Measurements from ENCODE around the gene TNFSF10.
A peak's percentile ranks its signal among the peaks of the same experiment; 100 is the strongest.

The TNFSF10 gene

GRCh38 chr3:172552607-172553006, 29.4 kb upstream of the TNFSF10 start:
- H3K4me3 ChIP-seq (ENCODE audit: low read length): no peak overlapping the region
- TF ChIP-seq CTCF (conservative IDR thresholded peaks at IDR 0.05; ENCODE audit: low read length): no peak
- no peak for DNase-seq (ENCODE audit: low read depth)

- no peak for TF ChIP-seq CTCF (conservative IDR thresholded peaks at IDR 0.05; ENCODE audit: low read length)
- no peak for DNase-seq (ENCODE audit: low read depth)
- H3K4me3 ChIP-seq (ENCODE audit: low read length): no peak overlapping the region
Measured at GRCh38 chr3:172551874-172552273, 28.6 kb upstream of the TNFSF10 start.

GRCh38 chr3:172550347-172550943, 27.2 kb upstream of the TNFSF10 start:
- H3K4me3 ChIP-seq (ENCODE audit: low read length): no peak overlapping the region
- DNase-seq (ENCODE audit: low read depth): peak; percentile 90
- TF ChIP-seq CTCF (conservative IDR thresholded peaks at IDR 0.05; ENCODE audit: low read length): no peak

GRCh38 chr3:172549144-172549543, 25.9 kb upstream of the TNFSF10 start:
- H3K4me3 ChIP-seq (ENCODE audit: low read length): no peak overlapping the region
- DNase-seq (ENCODE audit: low read depth): no peak
- no peak for TF ChIP-seq CTCF (conservative IDR thresholded peaks at IDR 0.05; ENCODE audit: low read length)

GRCh38 chr3:172546628-172547214, 23.5 kb upstream of the TNFSF10 start:
- peak; percentile 32 for DNase-seq (ENCODE audit: low read depth)
- H3K4me3 ChIP-seq (ENCODE audit: low read length): no peak overlapping the region
- no peak for TF ChIP-seq CTCF (conservative IDR thresholded peaks at IDR 0.05; ENCODE audit: low read length)

- no peak for TF ChIP-seq CTCF (conservative IDR thresholded peaks at IDR 0.05; ENCODE audit: low read length)
- DNase-seq (ENCODE audit: low read depth): no peak
Measured at GRCh38 chr3:172546105-172546504, 22.9 kb upstream of the TNFSF10 start.

GRCh38 chr3:172544404-172544803, 21.2 kb upstream of the TNFSF10 start:
- DNase-seq (ENCODE audit: low read depth): no peak
- H3K4me3 ChIP-seq (ENCODE audit: low read length): no peak overlapping the region
- TF ChIP-seq CTCF (conservative IDR thresholded peaks at IDR 0.05; ENCODE audit: low read length): no peak

More at GRCh38 chr3:172546105-172546504, 22.9 kb upstream of the TNFSF10 start:
- H3K4me3 ChIP-seq (ENCODE audit: low read length): no peak overlapping the region

All from AG10803 (cell line).